Mesenchymal stem cell (in vitro differentiated cells and primary cell): ENCODE data around the gene CRNN.

ENCODE experiments used
- DNase-seq: peaks from one replicate; pipeline ENCODE4 v3.0.0-alpha.2; 2013
- H2AFZ ChIP-seq: one replicate; pipeline ENCODE4 v1.6.1; 2013; ENCODE audit warnings: low read depth, mild to moderate bottlenecking, control low read depth, inconsistent platforms, low read length, moderate library complexity
- H2AK5ac ChIP-seq: 2 replicates; pipeline ENCODE4 v1.6.1; 2013; ENCODE audit warnings: low read length, moderate library complexity, mild to moderate bottlenecking, inconsistent platforms; ENCODE audit not compliant: severe bottlenecking
- H2BK120ac ChIP-seq: one replicate; pipeline ENCODE4 v1.6.1; 2013; ENCODE audit warnings: low read depth, mild to moderate bottlenecking, inconsistent platforms, low read length, moderate library complexity
- H2BK12ac ChIP-seq, 2 experiments: one replicate each; pipeline ENCODE4 v1.6.1; 2013; ENCODE audit warnings: inconsistent platforms in 2 of 2, low read length in 2 of 2, mild to moderate bottlenecking in 2 of 2, moderate library complexity in 2 of 2, control low read depth in 1 of 2
- H2BK15ac ChIP-seq: one replicate; pipeline ENCODE4 v1.6.1; 2013; ENCODE audit warnings: mild to moderate bottlenecking, low read depth, inconsistent platforms; ENCODE audit not compliant: poor library complexity, severe bottlenecking
- H2BK5ac ChIP-seq: 2 replicates; pipeline ENCODE4 v1.6.1; 2013; ENCODE audit warnings: low read depth, mild to moderate bottlenecking, low read length, control low read depth, inconsistent platforms; ENCODE audit not compliant: poor library complexity, severe bottlenecking
- H3K14ac ChIP-seq, 2 experiments: one replicate each; pipeline ENCODE4 v1.6.1; 2013; ENCODE audit warnings: inconsistent platforms in 2 of 2, low read length in 2 of 2, control low read depth in 1 of 2, mild to moderate bottlenecking in 1 of 2, moderate library complexity in 1 of 2
- H3K18ac ChIP-seq, 2 experiments: one replicate each; pipeline ENCODE4 v1.6.1; 2013; ENCODE audit warnings: inconsistent platforms in 2 of 2, low read length in 2 of 2, control low read depth in 1 of 2, low read depth in 1 of 2, mild to moderate bottlenecking in 1 of 2
- H3K23ac ChIP-seq, 2 experiments: one replicate each; pipeline ENCODE4 v1.6.1; 2013; ENCODE audit warnings: inconsistent platforms in 2 of 2, low read length in 2 of 2, mild to moderate bottlenecking in 2 of 2, moderate library complexity in 2 of 2, control low read depth in 1 of 2
- H3K27ac ChIP-seq: 2 replicates; pipeline ENCODE4 v1.5.1; 2013; ENCODE audit warnings: mild to moderate bottlenecking, moderate library complexity, low read length, control low read depth, inconsistent platforms; ENCODE audit not compliant: poor library complexity, severe bottlenecking
- H3K27me3 ChIP-seq, 2 experiments: 2 replicates each; pipeline versions ENCODE4 v1.6.1 to v1.7.0; 2013; ENCODE audit warnings: low read length in 2 of 2, mild to moderate bottlenecking in 2 of 2, moderate library complexity in 2 of 2, control low read depth in 1 of 2, inconsistent platforms in 1 of 2; ENCODE audit not compliant: control insufficient read depth in 1 of 2, insufficient read depth in 1 of 2
- H3K36me3 ChIP-seq, 2 experiments: 2 replicates each; pipeline versions ENCODE4 v1.6.1 to v1.7.0; 2013; ENCODE audit warnings: low read length in 2 of 2, control low read depth in 1 of 2, inconsistent platforms in 1 of 2, low read depth in 1 of 2, mild to moderate bottlenecking in 1 of 2; ENCODE audit not compliant: insufficient read depth in 2 of 2, control insufficient read depth in 1 of 2
- H3K4ac ChIP-seq, 2 experiments: one replicate each; pipeline ENCODE4 v1.6.1; 2013; ENCODE audit warnings: inconsistent platforms in 2 of 2, low read length in 2 of 2, mild to moderate bottlenecking in 2 of 2, moderate library complexity in 2 of 2, control low read depth in 1 of 2, low read depth in 1 of 2
- H3K4me1 ChIP-seq: 2 replicates; pipeline ENCODE4 v1.6.1; 2013; ENCODE audit warnings: low read depth, low read length, control low read depth; ENCODE audit not compliant: control insufficient read depth, insufficient read depth
- H3K4me2 ChIP-seq: 2 replicates; pipeline ENCODE4 v1.6.1; 2013; ENCODE audit warnings: low read length, mild to moderate bottlenecking, inconsistent platforms; ENCODE audit not compliant: poor library complexity, severe bottlenecking
- H3K4me3 ChIP-seq, 2 experiments: 2 replicates each; pipeline versions ENCODE4 v1.5.1 to v1.7.0; 2013; ENCODE audit warnings: low read length in 2 of 2, mild to moderate bottlenecking in 2 of 2, control low read depth in 1 of 2, low read depth in 1 of 2; ENCODE audit not compliant: insufficient read depth in 1 of 2
- H3K79me1 ChIP-seq: replicated peaks from 2 replicates; pipeline ENCODE4 v1.6.1; 2013; ENCODE audit warnings: mild to moderate bottlenecking, control low read depth, low read length, inconsistent platforms; ENCODE audit not compliant: poor library complexity, severe bottlenecking
- H3K9ac ChIP-seq: 2 replicates; pipeline ENCODE4 v1.7.0; 2013; ENCODE audit warnings: mild to moderate bottlenecking, low read length, moderate library complexity
- H3K9me3 ChIP-seq: 2 replicates; pipeline ENCODE4 v1.7.0; 2013; ENCODE audit warnings: mild to moderate bottlenecking, low read length; ENCODE audit not compliant: control insufficient read depth
- H4K8ac ChIP-seq: one replicate; pipeline ENCODE4 v1.6.1; 2013; ENCODE audit warnings: inconsistent platforms, mild to moderate bottlenecking, low read length, moderate library complexity
- H4K91ac ChIP-seq: one replicate; pipeline ENCODE4 v1.6.1; 2013; ENCODE audit warnings: mild to moderate bottlenecking, low read length, inconsistent platforms
- WGBS: methylation state at CpG from one replicate; pipeline ENCODE4 v1.1.7; 2013; ENCODE audit warnings: mixed read lengths; 5-methylcytosine and 5-hydroxymethylcytosine counted together

The CRNN gene

GRCh38 chr1:152388889-152389288 lies 25.2 kb downstream of the CRNN start:
- peaks cover 0 to 3% of the 10 kb centered on the region in 2 experiments for H3K27me3 ChIP-seq
- H2AK5ac ChIP-seq: no peak overlapping the region
- no peak overlapping the region for H3K27ac ChIP-seq
- no peaks in the 10 kb centered on the region for H3K4me1 ChIP-seq
- no peak overlapping the region for H3K9ac ChIP-seq
- no peak overlapping the region for H3K4me3 ChIP-seq
- H2BK15ac ChIP-seq: no peak overlapping the region
- H2BK120ac ChIP-seq: no peak overlapping the region
- no peak overlapping the region for H3K14ac ChIP-seq
- H4K8ac ChIP-seq: no peak overlapping the region
- 89% methylated on average over 4 of the region's 4 CpGs for WGBS
- no peak overlapping the region for H3K4me2 ChIP-seq
- H4K91ac ChIP-seq: no peak overlapping the region
- no peak overlapping the region for H3K23ac ChIP-seq
- no peak for DNase-seq
- no peaks in the 10 kb centered on the region for H3K36me3 ChIP-seq
- H2BK5ac ChIP-seq: no peak overlapping the region
- no peak overlapping the region for H3K4ac ChIP-seq
- no peak overlapping the region for H2AFZ ChIP-seq
- H3K79me1 ChIP-seq: no peaks in the 10 kb centered on the region
- H3K18ac ChIP-seq: no peak overlapping the region
- H2BK12ac ChIP-seq: no peak overlapping the region
- H3K9me3 ChIP-seq: no peaks in the 10 kb centered on the region

- Histone ChIP-seq H3K4ac (no peak overlapping the region), H3K14ac (no peak overlapping the region), H2BK5ac (no peak overlapping the region), H3K4me3 (no peak overlapping the region), H3K23ac (no peak overlapping the region), H2BK12ac (no peak overlapping the region), H3K4me1 (no peaks in the 10 kb centered on the region), H4K8ac (no peak overlapping the region), H2AK5ac (no peak overlapping the region), H3K79me1 (no peaks in the 10 kb centered on the region), H3K4me2 (no peak overlapping the region), H2BK120ac (no peak overlapping the region), H3K9ac (no peak overlapping the region), H3K9me3 (no peaks in the 10 kb centered on the region), H3K18ac (no peak overlapping the region), H2BK15ac (no peak overlapping the region), H3K27ac (no peak overlapping the region), H3K27me3 (peaks cover 0 to 3% of the 10 kb centered on the region in 2 experiments), H2AFZ (no peak overlapping the region), H3K36me3 (no peaks in the 10 kb centered on the region), H4K91ac (no peak overlapping the region)
- DNase-seq: no peak
- WGBS: 80% methylated on average over 2 of the region's 2 CpGs
Measured at GRCh38 chr1:152386940-152387339, 27.1 kb downstream of the CRNN start.

- Histone ChIP-seq H3K9ac (no peak overlapping the region), H2AK5ac (no peak overlapping the region), H3K14ac (no peak overlapping the region), H3K4me2 (no peak overlapping the region), H2BK15ac (no peak overlapping the region), H3K79me1 (no peaks in the 10 kb centered on the region), H3K27ac (no peak overlapping the region), H2BK12ac (no peak overlapping the region), H3K4me1 (no peaks in the 10 kb centered on the region), H3K23ac (no peak overlapping the region), H4K91ac (no peak overlapping the region), H2AFZ (no peak overlapping the region), H4K8ac (no peak overlapping the region), H3K4ac (no peak overlapping the region), H3K36me3 (no peaks in the 10 kb centered on the region), H3K27me3 (no peaks in the 10 kb centered on the region), H3K18ac (no peak overlapping the region), H2BK120ac (no peak overlapping the region), H3K4me3 (no peak overlapping the region), H2BK5ac (no peak overlapping the region), H3K9me3 (no peaks in the 10 kb centered on the region)
- DNase-seq: no peak
- 84% methylated on average over 16 of the region's 16 CpGs for WGBS
Measured at GRCh38 chr1:152380932-152381331, 33.1 kb downstream of the CRNN start.

- Histone ChIP-seq H2BK12ac (no peak overlapping the region), H3K79me1 (no peaks in the 10 kb centered on the region), H3K27ac (no peak overlapping the region), H2BK5ac (no peak overlapping the region), H2AFZ (no peak overlapping the region), H4K91ac (no peak overlapping the region), H2AK5ac (no peak overlapping the region), H4K8ac (no peak overlapping the region), H3K4ac (no peak overlapping the region), H3K9ac (no peak overlapping the region), H3K4me1 (no peaks in the 10 kb centered on the region), H3K23ac (no peak overlapping the region), H3K18ac (no peak overlapping the region), H3K27me3 (no peaks in the 10 kb centered on the region), H3K36me3 (no peaks in the 10 kb centered on the region), H3K9me3 (peaks cover 3% of the 10 kb centered on the region), H2BK15ac (no peak overlapping the region), H2BK120ac (no peak overlapping the region), H3K4me2 (no peak overlapping the region), H3K14ac (no peak overlapping the region), H3K4me3 (no peak overlapping the region)
- 80% methylated on average over 3 of the region's 3 CpGs for WGBS
- no peak for DNase-seq
Measured at GRCh38 chr1:152374451-152374850, 39.6 kb downstream of the CRNN start.
